OCI-LY1 (cell line): Measurements from ENCODE around the gene PROCA1.

ENCODE experiments used
- H2AFZ ChIP-seq: fragments of 200-600 bp; sonication (generic), shearing (Covaris generic); 2 replicates; pipeline ENCODE4 v1.6.0; 2014; ENCODE audit warnings: antibody characterized with exemption, mild to moderate bottlenecking, low read length
- H3F3A ChIP-seq: fragments of 200-600 bp; sonication (generic), shearing (Covaris generic); 2 replicates; pipeline ENCODE4 v1.6.0; 2014; ENCODE audit warnings: mild to moderate bottlenecking, antibody characterized with exemption, low read length, moderate library complexity; ENCODE audit not compliant: insufficient read depth
- H3K27ac ChIP-seq: fragments of 200-600 bp; sonication (generic); 2 replicates; pipeline ENCODE4 v1.5.1; 2014; ENCODE audit warnings: low read length, mixed run types, mild to moderate bottlenecking, low read depth; ENCODE audit not compliant: poor library complexity, severe bottlenecking
- H3K27me3 ChIP-seq: fragments of 200-600 bp; sonication (generic); 2 replicates; pipeline ENCODE4 v1.6.0; 2014; ENCODE audit warnings: antibody characterized with exemption, mild to moderate bottlenecking, low read length, moderate library complexity; ENCODE audit not compliant: insufficient read depth
- H3K36me3 ChIP-seq: fragments of 200-600 bp; sonication (generic); 2 replicates; pipeline ENCODE4 v1.6.1; 2014; ENCODE audit warnings: mild to moderate bottlenecking, antibody characterized with exemption, low read length, moderate library complexity, mixed read lengths; ENCODE audit not compliant: insufficient read depth
- H3K4me1 ChIP-seq: fragments of 200-600 bp; sonication (generic); 2 replicates; pipeline ENCODE4 v1.5.1; 2014; ENCODE audit warnings: mild to moderate bottlenecking, low read length, moderate library complexity; ENCODE audit not compliant: insufficient read depth, severe bottlenecking
- H3K4me2 ChIP-seq: fragments of 200-600 bp; sonication (generic), shearing (Covaris generic); 2 replicates; pipeline ENCODE4 v1.6.1; 2014; ENCODE audit warnings: low read length
- H3K4me3 ChIP-seq: fragments of 200-600 bp; sonication (generic); 2 replicates; pipeline ENCODE4 v1.5.1; 2014; ENCODE audit warnings: low read length, low read depth, mild to moderate bottlenecking, mixed read lengths; ENCODE audit not compliant: poor library complexity, severe bottlenecking
- H3K79me2 ChIP-seq: fragments of 200-600 bp; shearing (Covaris generic); 2 replicates; pipeline ENCODE4 v1.6.1; 2016; ENCODE audit warnings: mixed run types, low read length, mixed read lengths; ENCODE audit not compliant: insufficient read depth
- H3K9ac ChIP-seq: fragments of 200-600 bp; sonication (generic), shearing (Covaris generic); 2 replicates; pipeline ENCODE4 v1.6.1; 2014; ENCODE audit warnings: mild to moderate bottlenecking, low read length, mixed read lengths
- H3K9me2 ChIP-seq: fragments of 200-600 bp; sonication (generic), shearing (Covaris generic); 2 replicates; pipeline ENCODE4 v1.6.1; 2014; ENCODE audit warnings: low read depth, mild to moderate bottlenecking, low read length, mixed read lengths
- H3K9me3 ChIP-seq: fragments of 200-600 bp; shearing (Covaris generic); 2 replicates; pipeline ENCODE4 v1.6.1; 2014; ENCODE audit warnings: low read length, mixed read lengths
- H4K20me1 ChIP-seq: fragments of 200-600 bp; sonication (generic), shearing (Covaris generic); 2 replicates; pipeline ENCODE4 v1.6.0; 2016; ENCODE audit warnings: mild to moderate bottlenecking, low read length; ENCODE audit not compliant: insufficient read depth
- EZH2 ChIP-seq: fragments of 200-600 bp; sonication (generic), shearing (Covaris generic); IDR thresholded peaks from 2 replicates; pipeline ENCODE4 v1.8.0; 2017; ENCODE audit warnings: borderline replicate concordance, mixed run types, mild to moderate bottlenecking, antibody characterized with exemption, low read length, moderate library complexity, mixed read lengths
- TF ChIP-seq, protein P1 (sequence below): fragments of 200-600 bp; sonication (generic), shearing (Covaris generic); IDR thresholded peaks from 2 replicates; pipeline ENCODE4 v1.5.1; 2017; ENCODE audit warnings: mild to moderate bottlenecking, antibody characterized with exemption, low read length, moderate library complexity, mixed read lengths

Gene PROCA1

GRCh38 chr17:28751600-28752366 is 40.1 kb upstream of the PROCA1 start:
- Histone ChIP-seq H3K4me1 (peaks cover 47% of the 10 kb centered on the region), H3K36me3 (peaks cover 56% of the 10 kb centered on the region), H3K9me3 (no peaks in the 10 kb centered on the region), H3K79me2 (no peaks in the 10 kb centered on the region), H3K27me3 (no peaks in the 10 kb centered on the region), H3K9ac (no peak overlapping the region), H3K27ac (peak overlapping the region; percentile 22), H2AFZ (no peak overlapping the region), H3F3A (no peaks in the 10 kb centered on the region), H4K20me1 (no peaks in the 10 kb centered on the region), H3K4me3 (no peak overlapping the region), H3K4me2 (no peak overlapping the region), H3K9me2 (no peaks in the 10 kb centered on the region)
- no peak for TF ChIP-seq EZH2
- TF ChIP-seq, protein P1, sequence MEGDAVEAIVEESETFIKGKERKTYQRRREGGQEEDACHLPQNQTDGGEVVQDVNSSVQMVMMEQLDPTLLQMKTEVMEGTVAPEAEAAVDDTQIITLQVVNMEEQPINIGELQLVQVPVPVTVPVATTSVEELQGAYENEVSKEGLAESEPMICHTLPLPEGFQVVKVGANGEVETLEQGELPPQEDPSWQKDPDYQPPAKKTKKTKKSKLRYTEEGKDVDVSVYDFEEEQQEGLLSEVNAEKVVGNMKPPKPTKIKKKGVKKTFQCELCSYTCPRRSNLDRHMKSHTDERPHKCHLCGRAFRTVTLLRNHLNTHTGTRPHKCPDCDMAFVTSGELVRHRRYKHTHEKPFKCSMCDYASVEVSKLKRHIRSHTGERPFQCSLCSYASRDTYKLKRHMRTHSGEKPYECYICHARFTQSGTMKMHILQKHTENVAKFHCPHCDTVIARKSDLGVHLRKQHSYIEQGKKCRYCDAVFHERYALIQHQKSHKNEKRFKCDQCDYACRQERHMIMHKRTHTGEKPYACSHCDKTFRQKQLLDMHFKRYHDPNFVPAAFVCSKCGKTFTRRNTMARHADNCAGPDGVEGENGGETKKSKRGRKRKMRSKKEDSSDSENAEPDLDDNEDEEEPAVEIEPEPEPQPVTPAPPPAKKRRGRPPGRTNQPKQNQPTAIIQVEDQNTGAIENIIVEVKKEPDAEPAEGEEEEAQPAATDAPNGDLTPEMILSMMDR = no peak

DNA sequence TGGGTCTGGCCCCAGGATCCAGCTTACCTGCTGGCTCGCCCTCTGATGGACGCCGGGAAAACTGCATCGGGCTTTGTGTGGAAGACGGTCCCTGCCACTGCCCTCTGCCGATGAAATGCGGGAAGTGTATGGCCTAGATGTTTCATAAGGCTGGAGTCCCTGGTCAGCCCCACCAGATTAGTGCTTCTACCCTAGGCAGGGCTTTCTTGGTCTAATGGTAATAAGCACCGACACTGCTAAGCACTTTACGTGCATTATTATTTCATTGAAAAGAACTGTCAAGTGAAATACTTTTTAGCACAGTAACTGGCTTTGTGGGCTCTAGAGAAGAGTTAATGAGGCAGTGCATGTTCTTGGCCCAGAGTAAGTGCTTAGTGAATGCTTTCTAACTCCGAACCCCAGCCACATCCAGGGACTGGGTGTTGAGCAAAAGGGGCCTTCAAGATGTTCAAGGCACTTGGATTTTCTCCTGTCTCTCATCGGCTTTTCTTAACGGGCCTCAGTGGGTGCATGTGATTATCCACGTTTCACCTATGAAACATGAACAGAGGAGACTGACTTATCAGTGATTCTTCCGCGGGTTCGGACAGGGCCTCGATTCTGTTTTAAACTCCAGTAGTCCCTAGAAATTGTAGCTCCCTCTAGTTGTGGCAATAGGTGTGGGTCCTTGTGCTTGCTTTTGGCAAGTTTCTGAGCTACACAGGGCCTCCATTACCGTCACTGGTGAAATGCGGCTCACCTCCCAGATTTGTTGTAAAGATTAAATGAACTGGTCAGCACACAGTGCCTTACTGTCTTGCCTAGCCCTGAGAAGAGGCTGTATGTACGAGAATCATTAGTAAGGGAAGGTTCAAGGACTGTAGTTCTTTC is 38.7 kb upstream of the PROCA1 start:
- no peak for TF ChIP-seq EZH2
- TF ChIP-seq, protein P1 = peak; percentile 99
- peaks cover 61% of the 10 kb centered on the region for H3K4me1 ChIP-seq
- peak overlapping the region; percentile 85 for H3K27ac ChIP-seq
- no peak overlapping the region for H3K4me3 ChIP-seq
- no peaks in the 10 kb centered on the region for H3F3A ChIP-seq
- H3K9me3 ChIP-seq = no peaks in the 10 kb centered on the region
- H3K36me3 ChIP-seq = peaks cover 69% of the 10 kb centered on the region
- peak overlapping the region; percentile 24; the same call in 1 of the 2 replicates for H3K9ac ChIP-seq
- H3K9me2 ChIP-seq = no peaks in the 10 kb centered on the region
- H2AFZ ChIP-seq = no peak overlapping the region
- no peaks in the 10 kb centered on the region for H4K20me1 ChIP-seq
- no peaks in the 10 kb centered on the region for H3K27me3 ChIP-seq
- no peaks in the 10 kb centered on the region; the same call in none of the 2 replicates for H3K79me2 ChIP-seq
- peak overlapping the region; percentile 13; the same call in 1 of the 2 replicates for H3K4me2 ChIP-seq

DNA sequence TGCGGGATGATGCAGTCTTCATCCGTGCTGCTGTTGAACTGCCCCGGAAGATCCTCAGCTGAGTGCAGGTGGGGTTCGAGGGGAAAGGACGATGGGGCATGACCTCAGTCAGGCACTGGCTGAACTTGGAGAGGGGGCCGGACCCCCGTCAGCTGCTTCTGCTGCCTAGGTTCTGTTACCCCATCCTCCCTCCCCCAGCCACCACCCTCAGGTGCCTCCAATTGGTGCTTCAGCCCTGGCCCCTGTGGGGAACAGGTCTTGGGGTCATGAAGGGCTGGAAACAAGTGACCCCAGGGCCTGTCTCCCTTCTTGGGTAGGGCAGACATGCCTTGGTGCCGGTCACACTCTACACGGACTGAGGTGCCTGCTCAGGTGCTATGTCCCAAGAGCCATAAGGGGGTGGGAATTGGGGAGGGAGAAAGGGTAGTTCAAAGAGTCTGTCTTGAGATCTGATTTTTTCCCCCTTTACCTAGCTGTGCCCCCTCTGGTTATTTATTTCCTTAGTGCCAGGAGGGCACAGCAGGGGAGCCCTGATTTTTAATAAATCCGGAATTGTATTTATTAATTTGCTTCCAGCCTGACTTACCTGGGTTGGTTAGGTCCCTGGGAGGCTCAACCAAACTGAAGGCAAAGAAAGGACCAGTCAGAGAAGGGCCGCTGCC is 38.0 kb upstream of the PROCA1 start:
- TF ChIP-seq, protein P1 = no peak
- TF ChIP-seq EZH2 = no peak
- no peak overlapping the region for H3K4me3 ChIP-seq
- H3K9ac ChIP-seq = no peak overlapping the region; the same call in 1 of the 2 replicates
- peak overlapping the region; percentile 85 for H3K27ac ChIP-seq
- H3K79me2 ChIP-seq = peaks cover 4% of the 10 kb centered on the region
- no peaks in the 10 kb centered on the region for H3K27me3 ChIP-seq
- H3K9me3 ChIP-seq = no peaks in the 10 kb centered on the region
- H3K4me2 ChIP-seq = peak overlapping the region; percentile 11; the same call in 1 of the 2 replicates
- no peaks in the 10 kb centered on the region for H3K9me2 ChIP-seq
- no peaks in the 10 kb centered on the region for H3F3A ChIP-seq
- H3K4me1 ChIP-seq = peaks cover 64% of the 10 kb centered on the region
- no peaks in the 10 kb centered on the region for H4K20me1 ChIP-seq
- H2AFZ ChIP-seq = no peak overlapping the region
- H3K36me3 ChIP-seq = peaks cover 73% of the 10 kb centered on the region
